ENCODE data around the gene HAVCR1.
"Not testable (repeated sequence)": the region's sequence is repeated elsewhere in the genome, so short reads cannot be mapped to it uniquely, and the experiment has no call there.

HAVCR1 gene

GRCh38 chr5:157046041-157046440 is 12.9 kb downstream of the HAVCR1 start:
- Histone ChIP-seq H3K4me2 (ENCODE audit: low read depth, low read length) (no peak overlapping the region), H3K27ac (ENCODE audit: low read length) (no peak overlapping the region), H3K9me2 (replicated peaks; ENCODE audit: insufficient read depth, low read length) (no peaks in the 10 kb centered on the region), H3K27me3 (replicated peaks; ENCODE audit: insufficient read depth, low read length) (no peaks in the 10 kb centered on the region), H3F3A (ENCODE audit: insufficient read depth, low read length) (no peaks in the 10 kb centered on the region), H3K36me3 (replicated peaks; ENCODE audit: insufficient read depth, low read length) (no peaks in the 10 kb centered on the region), H2AFZ (ENCODE audit: low read length) (no peak overlapping the region), H3K4me3 (ENCODE audit: low read length) (no peak overlapping the region), H3K9me3 (replicated peaks; ENCODE audit: insufficient read depth, low read length) (no peaks in the 10 kb centered on the region), H3K4me1 (ENCODE audit: low read length) (no peaks in the 10 kb centered on the region), H3K79me2 (ENCODE audit: low read length) (no peaks in the 10 kb centered on the region), H4K20me1 (ENCODE audit: insufficient read depth, low read length) (no peaks in the 10 kb centered on the region), H3K9ac (ENCODE audit: low read length) (no peak overlapping the region)
- TF ChIP-seq EZH2phosphoT487 (IDR thresholded peaks at IDR 0.05; ENCODE audit: low read length), result no peak
- TF ChIP-seq EZH2 (optimal IDR thresholded peaks at IDR 0.05; ENCODE audit: low read depth, low read length), result no peak
- TF ChIP-seq, protein P1, sequence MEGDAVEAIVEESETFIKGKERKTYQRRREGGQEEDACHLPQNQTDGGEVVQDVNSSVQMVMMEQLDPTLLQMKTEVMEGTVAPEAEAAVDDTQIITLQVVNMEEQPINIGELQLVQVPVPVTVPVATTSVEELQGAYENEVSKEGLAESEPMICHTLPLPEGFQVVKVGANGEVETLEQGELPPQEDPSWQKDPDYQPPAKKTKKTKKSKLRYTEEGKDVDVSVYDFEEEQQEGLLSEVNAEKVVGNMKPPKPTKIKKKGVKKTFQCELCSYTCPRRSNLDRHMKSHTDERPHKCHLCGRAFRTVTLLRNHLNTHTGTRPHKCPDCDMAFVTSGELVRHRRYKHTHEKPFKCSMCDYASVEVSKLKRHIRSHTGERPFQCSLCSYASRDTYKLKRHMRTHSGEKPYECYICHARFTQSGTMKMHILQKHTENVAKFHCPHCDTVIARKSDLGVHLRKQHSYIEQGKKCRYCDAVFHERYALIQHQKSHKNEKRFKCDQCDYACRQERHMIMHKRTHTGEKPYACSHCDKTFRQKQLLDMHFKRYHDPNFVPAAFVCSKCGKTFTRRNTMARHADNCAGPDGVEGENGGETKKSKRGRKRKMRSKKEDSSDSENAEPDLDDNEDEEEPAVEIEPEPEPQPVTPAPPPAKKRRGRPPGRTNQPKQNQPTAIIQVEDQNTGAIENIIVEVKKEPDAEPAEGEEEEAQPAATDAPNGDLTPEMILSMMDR (IDR thresholded peaks at IDR 0.05; ENCODE audit: low read length), result no peak
- DNase-seq, result no peak

DNA sequence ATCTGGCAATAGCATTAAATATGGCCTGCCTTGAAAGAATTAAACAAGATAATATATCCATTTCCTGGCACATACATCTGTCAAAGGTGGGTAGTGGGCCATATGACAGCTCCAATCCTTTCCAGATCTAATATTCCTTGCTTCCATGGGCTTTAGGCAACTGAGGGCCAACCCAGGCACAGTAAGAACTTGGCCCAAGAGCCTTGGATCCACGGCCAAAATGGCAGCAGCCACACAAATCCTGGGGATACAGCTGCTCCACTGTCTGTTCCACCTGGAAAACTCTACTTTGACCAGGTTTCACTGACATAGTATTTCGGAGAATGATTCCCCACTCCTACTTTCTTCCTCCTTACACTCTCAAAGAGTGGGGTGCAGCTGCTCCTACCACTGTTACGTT is 13.3 kb downstream of the HAVCR1 start:
- TF ChIP-seq, protein P1 (IDR thresholded peaks at IDR 0.05; ENCODE audit: low read length), result no peak
- TF ChIP-seq EZH2 (optimal IDR thresholded peaks at IDR 0.05; ENCODE audit: low read depth, low read length) (no peak), EZH2phosphoT487 (IDR thresholded peaks at IDR 0.05; ENCODE audit: low read length) (no peak)
- no peaks in the 10 kb centered on the region for H3K79me2 ChIP-seq (ENCODE audit: low read length)
- no peak overlapping the region for H3K9ac ChIP-seq (ENCODE audit: low read length)
- H3K9me2 ChIP-seq (replicated peaks; ENCODE audit: insufficient read depth, low read length), result no peaks in the 10 kb centered on the region
- H4K20me1 ChIP-seq (ENCODE audit: insufficient read depth, low read length), result no peaks in the 10 kb centered on the region
- no peak overlapping the region for H3K27ac ChIP-seq (ENCODE audit: low read length)
- H2AFZ ChIP-seq (ENCODE audit: low read length), result no peak overlapping the region
- no peak overlapping the region for H3K4me3 ChIP-seq (ENCODE audit: low read length)
- no peaks in the 10 kb centered on the region for H3F3A ChIP-seq (ENCODE audit: insufficient read depth, low read length)
- DNase-seq, result no peak
- no peaks in the 10 kb centered on the region for H3K4me1 ChIP-seq (ENCODE audit: low read length)
- no peaks in the 10 kb centered on the region for H3K27me3 ChIP-seq (replicated peaks; ENCODE audit: insufficient read depth, low read length)
- H3K4me2 ChIP-seq (ENCODE audit: low read depth, low read length), result no peak overlapping the region
- H3K9me3 ChIP-seq (replicated peaks; ENCODE audit: insufficient read depth, low read length), result no peaks in the 10 kb centered on the region
- no peaks in the 10 kb centered on the region for H3K36me3 ChIP-seq (replicated peaks; ENCODE audit: insufficient read depth, low read length)

- no peaks in the 10 kb centered on the region for H3K36me3 ChIP-seq (replicated peaks; ENCODE audit: insufficient read depth, low read length)
- H3K79me2 ChIP-seq (ENCODE audit: low read length), result no peaks in the 10 kb centered on the region
- no peaks in the 10 kb centered on the region for H3K4me1 ChIP-seq (ENCODE audit: low read length)
- H3K27ac ChIP-seq (ENCODE audit: low read length), result no peak overlapping the region
- no peak overlapping the region for H3K4me3 ChIP-seq (ENCODE audit: low read length)
- H2AFZ ChIP-seq (ENCODE audit: low read length), result no peak overlapping the region
- TF ChIP-seq EZH2phosphoT487 (IDR thresholded peaks at IDR 0.05; ENCODE audit: low read length) (no peak), EZH2 (optimal IDR thresholded peaks at IDR 0.05; ENCODE audit: low read depth, low read length) (no peak)
- TF ChIP-seq, protein P1 (IDR thresholded peaks at IDR 0.05; ENCODE audit: low read length), result no peak
- H3K9me3 ChIP-seq (replicated peaks; ENCODE audit: insufficient read depth, low read length), result no peaks in the 10 kb centered on the region
- H3F3A ChIP-seq (ENCODE audit: insufficient read depth, low read length), result no peaks in the 10 kb centered on the region
- 0 out of 2 replicates have a peak overlapping the region, but pooled peaks have one; percentile 3 for H3K4me2 ChIP-seq (ENCODE audit: low read depth, low read length)
- no peak overlapping the region for H3K9ac ChIP-seq (ENCODE audit: low read length)
- no peaks in the 10 kb centered on the region for H3K9me2 ChIP-seq (replicated peaks; ENCODE audit: insufficient read depth, low read length)
- no peak for DNase-seq
- no peaks in the 10 kb centered on the region for H3K27me3 ChIP-seq (replicated peaks; ENCODE audit: insufficient read depth, low read length)
- no peaks in the 10 kb centered on the region for H4K20me1 ChIP-seq (ENCODE audit: insufficient read depth, low read length)
These were observed 20.2 kb downstream of the HAVCR1 start for GRCh38 chr5:157038568-157039187.

- not testable (repeated sequence) for H3K4me3 ChIP-seq (ENCODE audit: low read length); DNase-seq; H3K4me1 ChIP-seq (ENCODE audit: low read length); H2AFZ ChIP-seq (ENCODE audit: low read length); H3K9ac ChIP-seq (ENCODE audit: low read length); H4K20me1 ChIP-seq (ENCODE audit: insufficient read depth, low read length); H3K9me2 ChIP-seq (replicated peaks; ENCODE audit: insufficient read depth, low read length); H3K79me2 ChIP-seq (ENCODE audit: low read length); H3F3A ChIP-seq (ENCODE audit: insufficient read depth, low read length); H3K27ac ChIP-seq (ENCODE audit: low read length); H3K4me2 ChIP-seq (ENCODE audit: low read depth, low read length); H3K9me3 ChIP-seq (replicated peaks; ENCODE audit: insufficient read depth, low read length); H3K27me3 ChIP-seq (replicated peaks; ENCODE audit: insufficient read depth, low read length); H3K36me3 ChIP-seq (replicated peaks; ENCODE audit: insufficient read depth, low read length)
These were observed 24.5 kb downstream of the HAVCR1 start for GRCh38 chr5:157034106-157035072.

Measured in MM.1S (cell line).